Epithelial cell of prostate (primary cell): ENCODE data around the gene FBXL2.
"Not testable (repeated sequence)": the region's sequence is repeated elsewhere in the genome, so short reads cannot be mapped to it uniquely, and the experiment has no call there.

Experiments
- DNase-seq: peaks from one replicate; pipeline ENCODE4 v3.0.0-alpha.2; 2011; ENCODE audit warnings: low read depth, low spot score
- H3K27ac ChIP-seq: fragments of 450-650 bp; 2 replicates; pipeline ENCODE4 v1.5.1; 2017; ENCODE audit warnings: mild to moderate bottlenecking

Gene FBXL2

DNA sequence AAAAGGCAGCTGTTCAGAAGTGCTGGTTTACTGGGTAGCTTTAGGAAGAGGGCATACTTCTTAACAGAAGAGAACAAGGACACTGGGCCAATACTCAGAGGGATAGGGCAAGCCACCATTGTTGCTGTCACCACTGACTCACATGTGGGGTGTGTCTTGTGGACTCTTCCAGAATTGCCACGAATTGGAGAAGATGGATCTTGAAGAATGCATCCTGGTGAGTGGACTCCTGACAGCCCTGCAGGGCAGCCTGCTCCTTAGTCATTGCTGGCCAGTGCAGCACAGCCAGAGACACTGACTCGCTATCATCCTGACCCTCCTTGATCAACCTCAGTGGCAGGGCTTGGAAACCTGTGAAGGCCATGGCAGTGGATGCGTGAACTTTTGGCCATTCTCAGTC lies 100.7 kb downstream of the FBXL2 start:
- DNase-seq = no peak
- peak overlapping the region; percentile 52 for H3K27ac ChIP-seq

- no peak for DNase-seq
- no peak overlapping the region for H3K27ac ChIP-seq
These were observed 103.4 kb downstream of the FBXL2 start for GRCh38 chr3:33380653-33381052.

GRCh38 chr3:33383951-33384350 lies 106.7 kb downstream of the FBXL2 start:
- no peak overlapping the region for H3K27ac ChIP-seq
- no peak for DNase-seq

- H3K27ac ChIP-seq = peak overlapping the region; percentile 27
- DNase-seq = no peak
These were observed 108.2 kb downstream of the FBXL2 start for GRCh38 chr3:33385423-33385822.

DNA sequence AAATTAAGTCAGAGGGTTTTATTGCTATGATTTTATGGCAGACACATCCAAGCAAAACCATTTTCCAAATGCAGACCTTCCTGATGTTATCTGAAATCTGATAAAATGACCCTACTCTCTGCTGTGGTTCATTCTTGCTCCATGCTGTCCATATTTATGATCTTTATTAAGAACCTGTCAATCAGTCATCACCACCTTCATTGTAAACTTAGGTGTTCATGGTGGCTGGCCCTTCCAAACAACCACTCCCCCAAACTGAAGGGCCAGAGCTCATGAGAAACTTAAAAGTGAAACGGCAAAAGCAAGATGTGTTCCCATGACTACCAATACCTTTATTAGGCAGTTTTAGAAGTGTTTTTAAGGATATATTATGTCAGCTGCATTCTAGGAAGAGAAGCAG lies 109.4 kb downstream of the FBXL2 start:
- H3K27ac ChIP-seq = no peak overlapping the region

DNA sequence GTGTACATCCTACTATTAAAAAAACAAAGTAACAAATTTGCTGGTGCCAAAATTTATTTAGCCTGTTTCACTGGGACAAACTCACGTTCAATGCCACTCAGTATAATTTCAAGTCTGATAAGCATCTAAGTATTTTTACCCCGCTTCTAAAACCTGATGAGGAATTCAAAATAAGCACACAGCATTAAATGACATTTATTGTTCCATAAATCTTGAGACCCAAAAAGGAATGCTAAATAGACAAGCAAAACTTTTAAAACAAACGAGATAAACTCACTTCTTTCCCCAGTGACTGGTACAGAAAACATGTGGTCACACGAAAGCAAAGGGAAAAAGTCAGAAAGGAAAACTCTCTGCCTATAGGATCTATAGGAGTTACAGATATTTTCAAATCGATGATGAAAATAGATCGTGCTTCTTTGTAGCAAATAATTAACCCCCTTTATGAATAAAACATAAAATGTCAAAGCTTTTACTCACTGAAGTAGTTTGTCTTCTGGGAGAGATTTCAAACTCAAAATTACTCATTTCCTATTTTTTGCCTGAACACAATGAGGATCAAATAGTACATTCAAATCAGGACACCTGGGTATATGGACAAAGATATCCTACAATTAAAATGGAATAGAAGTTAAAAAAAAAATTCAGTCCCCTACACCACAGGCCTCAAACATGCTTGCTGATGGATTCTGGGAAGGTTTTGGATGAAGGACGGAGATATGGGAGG lies 111.3 kb downstream of the FBXL2 start:
- DNase-seq = no peak
- peak overlapping the region; percentile 43 for H3K27ac ChIP-seq

More for the DNA sequence above, 109.4 kb downstream of the FBXL2 start:
- DNase-seq = no peak

- no peak for DNase-seq
- no peak overlapping the region for H3K27ac ChIP-seq
These were observed 112.7 kb downstream of the FBXL2 start for GRCh38 chr3:33389908-33390307.

GRCh38 chr3:33391255-33391995 lies 114.2 kb downstream of the FBXL2 start:
- DNase-seq = no peak
- H3K27ac ChIP-seq = no peak overlapping the region

DNA sequence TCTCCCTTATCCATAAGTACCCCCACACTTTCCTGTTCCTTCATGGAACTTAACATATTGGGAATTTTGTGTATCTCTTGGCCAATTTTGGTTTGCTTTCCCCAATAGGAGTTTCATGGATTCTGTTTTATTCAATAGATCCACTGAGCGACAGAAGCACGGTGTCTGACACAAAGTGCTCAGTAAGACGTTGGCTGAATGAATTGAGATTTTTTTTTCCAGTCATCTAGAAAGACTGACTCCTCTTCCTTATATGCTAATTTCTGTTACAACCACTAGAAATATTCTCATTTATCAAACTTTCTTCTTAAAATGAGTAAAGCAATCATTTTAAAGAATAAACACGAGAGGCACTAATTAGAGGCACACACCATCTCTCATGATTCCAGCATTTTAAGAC lies 114.9 kb downstream of the FBXL2 start:
- H3K27ac ChIP-seq = peak overlapping the region; percentile 51
- no peak for DNase-seq

DNA sequence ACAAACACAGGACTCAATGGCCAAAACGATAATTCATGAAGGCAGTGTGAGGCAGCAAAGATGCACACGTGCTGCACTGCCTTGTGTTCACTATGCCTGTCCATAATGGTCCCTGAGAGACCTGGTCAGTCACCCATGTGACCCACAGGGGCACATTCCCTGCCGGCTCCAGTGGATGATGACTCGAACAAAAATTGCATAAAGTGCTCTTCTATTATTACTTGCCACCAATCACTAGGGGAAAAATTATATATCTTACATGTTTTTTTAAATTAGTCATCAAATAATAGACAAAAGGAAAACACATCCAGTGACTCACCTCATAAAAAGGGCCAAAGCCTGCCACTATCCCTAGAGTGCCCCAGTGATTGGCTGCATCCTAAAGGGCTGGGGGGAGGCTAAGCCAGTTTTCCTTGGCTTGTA lies 115.5 kb downstream of the FBXL2 start:
- DNase-seq = peak; percentile 51
- peak overlapping the region; percentile 51 for H3K27ac ChIP-seq

DNA sequence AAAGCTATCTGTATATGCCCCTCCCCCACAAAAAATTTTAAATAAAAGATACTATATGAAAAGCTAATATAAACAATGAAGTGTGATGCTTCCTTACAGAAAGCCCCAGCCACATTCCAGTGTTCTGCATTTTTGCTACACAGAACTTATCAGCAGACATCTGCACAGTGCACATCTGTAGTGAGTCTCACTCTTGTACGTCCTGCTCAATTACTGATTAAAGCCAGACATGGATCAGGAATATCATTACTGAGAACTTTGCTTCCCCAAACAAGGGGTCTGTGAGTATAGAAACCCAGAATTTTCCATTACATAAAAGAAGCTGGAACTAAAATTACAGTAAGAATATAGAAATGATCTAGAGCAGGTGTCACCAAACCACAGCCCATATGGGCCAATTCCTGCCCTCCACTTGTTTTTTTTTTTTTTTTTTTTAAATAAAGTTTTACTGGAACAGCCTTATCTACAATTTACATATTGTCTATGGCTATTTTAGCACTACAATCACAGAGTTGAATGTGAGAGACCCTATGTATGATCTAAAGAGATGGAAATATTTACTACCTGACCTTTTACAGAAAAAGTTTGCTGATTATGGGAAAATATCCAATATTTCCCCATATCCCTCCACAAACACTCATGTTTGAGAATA lies 117.3 kb downstream of the FBXL2 start:
- no peak overlapping the region for H3K27ac ChIP-seq
- DNase-seq = no peak

GRCh38 chr3:33395900-33396299 lies 118.7 kb downstream of the FBXL2 start:
- no peak for DNase-seq

DNA sequence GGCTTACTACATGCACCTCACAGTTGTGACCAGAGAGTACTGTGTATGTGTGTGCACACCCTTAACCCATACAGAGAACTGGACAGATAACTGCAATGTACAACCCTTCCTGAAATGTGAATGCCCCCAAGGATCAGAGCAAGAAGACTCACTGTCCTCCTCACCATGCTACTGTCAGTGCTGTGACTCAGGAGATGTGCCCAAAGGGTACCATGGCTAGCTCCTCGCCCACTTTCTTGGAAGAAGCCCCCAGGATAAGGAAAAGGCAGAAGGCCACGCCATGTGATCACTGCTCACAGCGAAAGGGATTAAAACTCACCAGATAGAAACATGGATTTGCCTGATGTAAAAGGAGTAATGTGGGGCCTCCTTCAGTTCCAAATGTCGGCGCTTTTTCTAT lies 121.2 kb downstream of the FBXL2 start:
- no peak for DNase-seq

More at GRCh38 chr3:33395900-33396299, 118.7 kb downstream of the FBXL2 start:
- no peak overlapping the region for H3K27ac ChIP-seq

GRCh38 chr3:33401781-33402180 lies 124.5 kb downstream of the FBXL2 start:
- no peak overlapping the region for H3K27ac ChIP-seq
- no peak for DNase-seq

More for the DNA sequence above, 121.2 kb downstream of the FBXL2 start:
- no peak overlapping the region for H3K27ac ChIP-seq

- DNase-seq = no peak
- no peak overlapping the region for H3K27ac ChIP-seq
These were observed 125.7 kb downstream of the FBXL2 start for GRCh38 chr3:33402936-33403335.

- H3K27ac ChIP-seq = no peak overlapping the region
- no peak for DNase-seq
These were observed 126.5 kb downstream of the FBXL2 start for GRCh38 chr3:33403756-33404155.

DNA sequence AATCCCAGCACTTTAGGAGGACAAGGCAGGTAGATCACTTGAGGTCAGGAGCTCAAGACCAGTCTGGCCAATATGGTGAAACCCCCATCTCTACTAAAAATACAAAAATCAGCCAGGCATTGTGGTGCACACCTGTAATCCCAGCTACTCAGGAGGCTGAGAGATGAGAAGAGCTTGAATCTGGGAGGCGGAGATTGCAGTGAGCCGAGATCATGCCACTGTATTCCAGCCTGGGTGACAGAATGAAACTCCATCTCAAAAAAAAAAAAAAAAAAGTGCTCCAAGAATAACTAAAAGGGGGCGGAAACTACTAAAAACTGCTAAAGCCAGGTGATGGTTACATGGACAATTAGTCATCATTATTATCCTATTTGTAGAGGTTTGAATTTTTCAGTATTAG lies 133.6 kb downstream of the FBXL2 start:
- H3K27ac ChIP-seq, DNase-seq: not testable (repeated sequence)

DNA sequence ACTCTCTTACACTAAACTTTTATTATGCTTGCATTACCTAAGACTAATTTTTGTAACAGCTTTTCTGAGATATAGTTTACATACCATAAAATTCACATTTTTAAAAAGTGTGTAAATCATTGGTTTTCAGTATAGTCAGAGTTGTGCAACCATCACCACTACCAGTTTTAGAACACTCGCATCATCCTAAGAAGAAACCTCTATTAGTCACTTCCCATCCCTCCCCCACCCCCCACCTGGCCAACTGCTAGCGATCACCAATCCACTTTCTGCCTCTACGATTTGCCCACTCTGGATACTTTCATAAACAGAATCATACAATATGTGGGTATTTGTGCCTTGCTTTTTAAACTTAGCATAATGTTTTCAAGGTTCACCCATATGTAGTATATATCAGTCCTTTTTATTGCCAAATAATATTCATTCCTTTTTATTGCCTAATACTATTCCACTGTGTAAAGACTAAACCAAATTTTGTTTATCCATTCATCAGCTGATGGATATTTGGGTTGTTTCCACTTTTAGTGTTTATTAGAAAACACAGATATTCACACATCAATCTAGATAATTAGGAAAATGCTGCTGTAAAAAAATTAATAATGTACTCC lies 139.9 kb downstream of the FBXL2 start:
- no peak overlapping the region for H3K27ac ChIP-seq
- DNase-seq = no peak

- no peak overlapping the region for H3K27ac ChIP-seq
- no peak for DNase-seq
These were observed 142.7 kb downstream of the FBXL2 start for GRCh38 chr3:33419948-33420347.

DNA sequence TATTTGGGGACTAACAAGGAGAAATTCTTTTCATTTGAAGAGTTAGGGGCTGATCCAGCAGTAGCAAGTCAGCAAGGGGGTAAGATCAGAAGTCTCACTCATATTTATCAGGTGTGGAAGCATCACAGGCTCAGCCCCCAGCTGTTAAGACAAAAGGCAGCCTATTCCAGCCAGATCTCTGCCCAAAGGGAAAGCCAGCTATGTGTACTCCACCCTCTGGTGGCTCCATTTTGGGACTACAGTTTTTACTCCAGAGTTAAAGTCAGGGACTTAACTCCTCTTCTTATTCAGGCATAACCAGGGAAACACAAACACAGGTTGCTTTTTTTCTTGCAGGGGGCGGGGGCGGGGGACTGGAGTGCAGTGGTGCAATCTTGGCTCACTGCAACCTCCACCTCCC lies 143.7 kb downstream of the FBXL2 start:
- no peak overlapping the region for H3K27ac ChIP-seq
- DNase-seq = no peak
